ENCODE measurements around the gene FGFR3. TPM values are rescaled to one million over a fixed set of nuclear protein-coding genes. Genes with fewer than 3 reads are reported as not detected.
"Not testable (repeated sequence)": the region's sequence is repeated elsewhere in the genome, so short reads cannot be mapped to it uniquely, and the experiment has no call there.

Gene FGFR3
- total RNA-seq, 2 experiments from 2014 or later = 0.21 to 0.27 TPM

DNA sequence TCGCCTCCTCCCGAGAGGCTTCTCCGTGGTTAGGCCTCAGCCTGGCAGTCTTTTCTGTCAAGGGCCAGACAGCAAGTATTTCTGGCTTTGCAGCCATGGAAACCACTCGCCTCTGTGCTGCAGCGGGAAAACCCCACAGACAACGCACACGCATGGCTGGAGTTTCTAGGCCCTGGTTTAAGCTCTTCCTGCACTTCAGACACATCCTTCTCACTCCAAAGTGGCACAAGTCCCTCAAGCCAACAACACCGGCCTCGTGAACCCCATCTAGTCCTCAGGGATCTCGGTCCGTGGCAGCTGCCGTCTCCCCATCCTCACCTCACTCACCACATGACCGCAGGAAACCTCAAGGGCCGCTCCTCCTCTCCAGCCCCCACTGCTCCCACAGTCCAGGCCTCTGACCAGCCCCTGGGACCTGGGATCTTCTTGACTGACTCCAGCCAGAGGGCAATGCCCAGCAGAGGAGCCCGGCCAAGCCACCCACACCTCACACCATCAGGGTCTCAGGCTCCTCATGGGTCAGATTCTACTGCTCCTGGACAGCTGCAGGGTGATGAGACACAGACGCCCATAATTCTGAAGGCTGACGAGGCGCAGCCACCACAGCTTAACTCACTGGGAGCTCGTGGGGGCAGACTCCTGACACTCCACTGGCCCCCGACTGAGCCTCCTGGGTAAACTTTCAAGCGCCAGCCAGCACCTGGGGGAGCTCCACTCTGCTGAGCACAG lies 41.1 kb downstream of the FGFR3 start:
- intact Hi-C loops (cut with micrococcal nuclease) = no loop called here
- Mint-ChIP-seq H3K9me3 (no peaks in the 10 kb centered on the region), H3K27ac (no peak overlapping the region), H3K27me3 (no peaks in the 10 kb centered on the region), H3K4me3 (no peak overlapping the region), H3K4me1 (ENCODE audit: low read depth) (no peaks in the 10 kb centered on the region), H3K36me3 (peaks cover 39% of the 10 kb centered on the region)
- DNase-seq = no peak
- ChIA-PET CTCF (interaction anchor here (1.0 to 1.6 kb wide), 2 partner anchors 86 kb away, joined by 3 to 4 read pairs; no protein-coding TSS in a partner anchor), POLR2A (no interaction called here)

DNA sequence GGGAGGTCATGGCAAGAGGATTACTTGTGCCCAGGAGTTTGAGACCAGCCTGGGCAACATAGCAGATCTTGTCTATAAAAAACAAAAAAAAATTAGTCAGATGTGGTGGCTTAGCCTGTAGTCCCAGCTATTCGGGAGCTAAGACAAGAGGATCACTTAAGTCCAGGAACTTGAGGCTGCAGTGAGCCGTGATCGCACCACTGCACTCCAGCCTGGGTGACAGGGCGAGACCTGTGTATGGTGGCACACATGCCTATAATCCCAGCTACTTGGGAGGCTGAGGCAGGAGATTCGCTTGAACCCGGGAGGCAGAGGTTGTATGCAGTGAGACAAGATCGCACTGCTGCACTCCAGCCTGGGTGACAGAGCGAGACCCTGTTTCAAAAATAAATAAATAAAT lies 42.7 kb downstream of the FGFR3 start:
- H3K4me3 Mint-ChIP-seq; H3K9me3 Mint-ChIP-seq; POLR2A ChIA-PET; DNase-seq; H3K4me1 Mint-ChIP-seq (ENCODE audit: low read depth); H3K27ac Mint-ChIP-seq; intact Hi-C loops (cut with micrococcal nuclease); H3K27me3 Mint-ChIP-seq: not testable (repeated sequence)
- H3K36me3 Mint-ChIP-seq = peaks cover 33% of the 10 kb centered on the region
- CTCF ChIA-PET = interaction anchor here (0.5 to 1.2 kb wide), 4 partner anchors 64 to 763 kb away, joined by 3 to 5 read pairs (median 3); no protein-coding TSS in a partner anchor

DNA sequence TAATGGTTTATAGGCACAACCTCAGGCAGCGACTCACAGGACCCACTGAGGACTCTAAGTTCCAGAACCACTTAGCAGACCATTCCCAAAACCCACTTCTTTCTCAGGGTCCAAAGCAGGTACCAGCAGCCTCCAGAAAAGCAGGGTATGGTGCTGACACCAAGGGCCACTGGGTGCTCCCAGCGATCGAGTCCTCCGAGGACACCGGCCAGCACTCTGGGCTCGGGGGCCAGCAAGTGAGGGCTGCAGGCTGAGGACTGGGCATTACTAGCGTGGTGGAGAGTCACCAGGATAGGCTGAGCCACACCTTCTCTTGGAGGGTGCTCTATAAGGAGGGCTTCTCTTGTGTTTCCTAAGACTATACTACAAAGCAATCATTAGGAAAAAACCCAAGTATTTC lies 43.6 kb downstream of the FGFR3 start:
- H3K27ac Mint-ChIP-seq = no peak overlapping the region
- DNase-seq = no peak
- no peaks in the 10 kb centered on the region for H3K4me1 Mint-ChIP-seq (ENCODE audit: low read depth)
- no peaks in the 10 kb centered on the region for H3K27me3 Mint-ChIP-seq
- intact Hi-C loops (cut with micrococcal nuclease) = no loop called here
- H3K4me3 Mint-ChIP-seq = no peak overlapping the region
- peaks cover 34% of the 10 kb centered on the region for H3K36me3 Mint-ChIP-seq
- POLR2A ChIA-PET = no interaction called here
- CTCF ChIA-PET = interaction anchor here (1.2 kb wide), 1 partner anchor 88 kb away, joined by 3 read pairs; no protein-coding TSS in a partner anchor
- no peaks in the 10 kb centered on the region for H3K9me3 Mint-ChIP-seq

GRCh38 chr4:1837069-1837468 lies 44.0 kb downstream of the FGFR3 start:
- H3K36me3 Mint-ChIP-seq = peaks cover 34% of the 10 kb centered on the region
- H3K4me1 Mint-ChIP-seq (ENCODE audit: low read depth) = no peaks in the 10 kb centered on the region
- H3K9me3 Mint-ChIP-seq = no peaks in the 10 kb centered on the region
- H3K4me3 Mint-ChIP-seq = no peak overlapping the region
- intact Hi-C loops (cut with micrococcal nuclease) = no loop called here
- no peak overlapping the region for H3K27ac Mint-ChIP-seq
- no peaks in the 10 kb centered on the region for H3K27me3 Mint-ChIP-seq
- DNase-seq = no peak
- ChIA-PET POLR2A (no interaction called here), CTCF (no interaction called here)

GRCh38 chr4:1839282-1839681 lies 46.2 kb downstream of the FGFR3 start:
- ChIA-PET POLR2A (no interaction called here), CTCF (interaction anchor here (0.6 to 0.7 kb wide), 2 partner anchors 62 to 774 kb away, joined by 3 read pairs; no protein-coding TSS in a partner anchor)
- H3K36me3 Mint-ChIP-seq = peaks cover 32% of the 10 kb centered on the region
- intact Hi-C loops (cut with micrococcal nuclease) = no loop called here
- no peak overlapping the region for H3K4me3 Mint-ChIP-seq
- no peaks in the 10 kb centered on the region for H3K4me1 Mint-ChIP-seq (ENCODE audit: low read depth)
- no peaks in the 10 kb centered on the region for H3K9me3 Mint-ChIP-seq
- H3K27ac Mint-ChIP-seq = no peak overlapping the region
- DNase-seq = no peak
- H3K27me3 Mint-ChIP-seq = no peaks in the 10 kb centered on the region

DNA sequence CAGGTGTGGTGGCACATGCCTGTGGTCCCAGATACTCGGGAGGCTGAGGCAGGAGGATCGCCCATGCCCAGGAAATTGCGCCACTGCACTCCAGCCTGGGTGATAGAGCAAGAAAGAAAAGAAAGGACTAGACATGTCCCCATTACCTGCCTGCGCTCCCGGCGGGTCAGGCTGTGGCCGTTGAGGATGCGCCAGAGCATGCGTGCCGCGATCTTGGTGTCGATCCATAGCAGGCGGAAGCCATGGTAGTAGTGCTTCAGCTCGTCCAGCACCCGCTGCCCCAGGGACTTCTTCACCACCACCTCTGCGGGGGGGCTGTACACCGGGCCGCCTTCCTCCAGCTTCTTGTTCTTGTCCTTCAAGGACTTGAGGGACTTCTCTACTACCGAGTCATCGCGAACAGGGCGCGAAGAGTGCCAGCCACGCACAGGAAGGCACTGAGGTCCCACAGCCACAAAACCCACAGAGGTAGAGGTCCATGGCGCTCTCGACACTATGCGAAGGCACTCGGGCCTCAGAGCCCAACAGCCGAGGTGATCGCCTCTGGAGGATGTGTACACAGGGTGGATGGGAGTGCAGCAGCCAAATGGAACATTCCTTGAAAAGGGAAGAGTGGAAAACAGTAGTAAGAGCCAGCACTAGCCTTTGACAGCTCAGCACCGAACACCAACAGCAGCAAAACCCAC lies 48.3 kb downstream of the FGFR3 start:
- no peaks in the 10 kb centered on the region for H3K27me3 Mint-ChIP-seq
- peaks cover 26% of the 10 kb centered on the region for H3K36me3 Mint-ChIP-seq
- ChIA-PET CTCF (no interaction called here), POLR2A (no interaction called here)
- H3K27ac Mint-ChIP-seq = no peak overlapping the region
- no peak overlapping the region for H3K4me3 Mint-ChIP-seq
- no peaks in the 10 kb centered on the region for H3K4me1 Mint-ChIP-seq (ENCODE audit: low read depth)
- no peaks in the 10 kb centered on the region for H3K9me3 Mint-ChIP-seq
- no peak for DNase-seq
- intact Hi-C loops (cut with micrococcal nuclease) = no loop called here

DNA sequence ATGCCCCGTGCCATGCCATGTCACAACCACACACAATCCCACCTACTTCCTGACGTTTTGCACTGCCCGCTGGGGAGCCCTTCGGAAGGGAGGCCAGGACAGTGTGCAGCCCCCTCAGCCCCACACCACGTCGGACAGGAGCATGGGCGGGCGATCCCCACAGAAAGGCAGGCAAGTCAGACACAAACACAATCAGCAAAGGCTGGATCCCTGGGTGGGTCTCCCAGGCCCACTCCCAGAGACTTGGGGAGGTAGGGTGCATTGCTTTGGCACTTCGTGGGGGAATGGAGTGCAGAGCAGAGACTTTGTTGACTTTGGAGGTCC lies 48.8 kb downstream of the FGFR3 start:
- intact Hi-C loops (cut with micrococcal nuclease) = no loop called here
- H3K27me3 Mint-ChIP-seq = no peaks in the 10 kb centered on the region
- ChIA-PET CTCF (no interaction called here), POLR2A (no interaction called here)
- H3K4me1 Mint-ChIP-seq (ENCODE audit: low read depth) = no peaks in the 10 kb centered on the region
- no peak for DNase-seq
- H3K9me3 Mint-ChIP-seq = no peaks in the 10 kb centered on the region
- H3K36me3 Mint-ChIP-seq = peaks cover 29% of the 10 kb centered on the region
- no peak overlapping the region for H3K4me3 Mint-ChIP-seq
- no peak overlapping the region for H3K27ac Mint-ChIP-seq

DNA sequence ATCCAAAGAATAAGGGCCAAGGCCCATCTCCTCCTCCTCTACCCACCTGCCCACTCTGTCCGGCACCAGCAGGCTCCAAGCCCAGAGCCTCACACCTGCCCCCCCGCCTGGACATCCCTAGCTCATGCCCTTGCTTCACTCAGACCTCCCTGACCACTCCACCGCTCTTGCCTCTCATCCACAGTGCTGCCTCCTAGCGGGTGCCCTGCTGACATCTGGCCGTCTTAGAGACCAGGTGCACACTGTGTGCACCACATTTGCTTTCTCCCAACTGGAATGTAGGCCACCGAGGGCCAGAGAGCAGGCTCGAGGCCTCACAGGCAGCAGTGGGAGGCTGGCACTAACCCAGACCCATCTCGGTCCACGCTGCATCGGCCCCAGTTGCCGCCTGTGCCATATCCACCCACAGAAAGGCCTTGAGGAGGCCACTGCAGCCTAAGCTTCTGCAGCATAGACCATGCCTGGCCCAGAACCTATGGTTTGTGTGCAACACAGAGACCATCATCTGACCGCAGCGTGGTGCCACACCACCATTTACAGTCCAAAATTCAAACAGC lies 49.3 kb downstream of the FGFR3 start:
- Mint-ChIP-seq H3K9me3 (no peaks in the 10 kb centered on the region), H3K27ac (no peak overlapping the region)
- DNase-seq = no peak

GRCh38 chr4:1842993-1843448 lies 49.9 kb downstream of the FGFR3 start:
- Mint-ChIP-seq H3K4me3 (no peak overlapping the region), H3K27ac (no peak overlapping the region), H3K36me3 (peaks cover 29% of the 10 kb centered on the region), H3K27me3 (no peaks in the 10 kb centered on the region), H3K9me3 (no peaks in the 10 kb centered on the region), H3K4me1 (ENCODE audit: low read depth) (no peaks in the 10 kb centered on the region)
- intact Hi-C loops (cut with micrococcal nuclease) = no loop called here
- POLR2A ChIA-PET = no interaction called here
- CTCF ChIA-PET = interaction anchor here (0.7 kb wide), 1 partner anchor 95 kb away, joined by 3 read pairs; no protein-coding TSS in a partner anchor
- no peak for DNase-seq

More for the DNA sequence above, 49.3 kb downstream of the FGFR3 start:
- intact Hi-C loops (cut with micrococcal nuclease) = no loop called here
- peaks cover 29% of the 10 kb centered on the region for H3K36me3 Mint-ChIP-seq
- no peaks in the 10 kb centered on the region for H3K27me3 Mint-ChIP-seq
- POLR2A ChIA-PET = no interaction called here
- no peak overlapping the region for H3K4me3 Mint-ChIP-seq
- no peaks in the 10 kb centered on the region for H3K4me1 Mint-ChIP-seq (ENCODE audit: low read depth)
- CTCF ChIA-PET = no interaction called here

DNA sequence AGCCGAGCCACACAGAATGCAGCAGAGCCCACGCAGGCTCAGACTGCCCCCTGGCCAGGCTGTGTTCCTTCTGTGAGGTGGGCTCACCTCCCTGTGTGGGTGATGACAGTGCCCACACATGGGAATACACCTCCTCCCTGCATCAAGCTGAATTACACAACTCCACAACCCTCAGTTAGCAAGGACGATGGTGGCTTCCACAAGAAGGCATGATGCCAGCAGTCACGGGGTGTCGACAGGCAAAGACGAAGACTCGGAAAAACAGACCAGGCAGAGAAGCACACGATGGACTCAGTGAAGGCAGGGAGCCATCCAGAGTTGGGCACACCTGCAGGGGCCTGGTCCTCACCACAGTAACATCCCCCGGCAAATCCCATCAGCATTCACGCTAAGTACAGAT lies 50.8 kb downstream of the FGFR3 start:
- intact Hi-C loops (cut with micrococcal nuclease) = no loop called here
- Mint-ChIP-seq H3K36me3 (peaks cover 29% of the 10 kb centered on the region), H3K27ac (no peak overlapping the region), H3K9me3 (no peaks in the 10 kb centered on the region), H3K4me1 (ENCODE audit: low read depth) (no peaks in the 10 kb centered on the region), H3K27me3 (no peaks in the 10 kb centered on the region), H3K4me3 (no peak overlapping the region)
- no peak for DNase-seq
- ChIA-PET POLR2A (no interaction called here), CTCF (interaction anchor here (0.7 to 4.3 kb wide), 2 partner anchors 56 to 96 kb away, joined by 3 to 25 read pairs; no protein-coding TSS in a partner anchor)

DNA sequence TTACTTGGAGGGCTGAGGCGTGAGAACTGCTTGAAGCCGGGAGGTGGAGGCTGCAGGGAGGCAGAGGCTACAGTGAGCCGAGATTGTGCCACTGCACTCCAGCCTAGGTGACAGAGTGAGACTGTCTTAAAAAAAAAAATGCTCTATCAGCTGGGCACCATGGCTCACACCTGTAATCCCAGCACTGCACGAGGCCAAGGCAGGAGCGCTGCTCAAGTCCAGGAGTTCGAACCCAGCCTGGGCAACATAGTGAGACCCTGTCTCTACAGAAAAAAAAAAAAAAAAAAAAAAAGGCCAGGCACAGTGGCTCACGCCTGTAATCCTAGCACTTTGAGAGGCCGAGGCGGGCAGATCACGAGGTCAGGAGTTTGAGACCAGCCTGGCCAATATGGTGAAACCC lies 51.5 kb downstream of the FGFR3 start:
- H3K4me3 Mint-ChIP-seq; DNase-seq; H3K4me1 Mint-ChIP-seq (ENCODE audit: low read depth); POLR2A ChIA-PET; intact Hi-C loops (cut with micrococcal nuclease); H3K27ac Mint-ChIP-seq; H3K27me3 Mint-ChIP-seq; H3K9me3 Mint-ChIP-seq: not testable (repeated sequence)
- CTCF ChIA-PET = interaction anchor here (4.3 kb wide), 1 partner anchor 55 kb away, joined by 25 read pairs; no protein-coding TSS in a partner anchor
- peaks cover 24% of the 10 kb centered on the region for H3K36me3 Mint-ChIP-seq

GRCh38 chr4:1846580-1846979 lies 53.5 kb downstream of the FGFR3 start:
- no peak for DNase-seq
- H3K27ac Mint-ChIP-seq = no peak overlapping the region
- intact Hi-C loops (cut with micrococcal nuclease) = no loop called here
- CTCF ChIA-PET = interaction anchor here (4.3 kb wide), 1 partner anchor 53 kb away, joined by 25 read pairs; no protein-coding TSS in a partner anchor
- no peaks in the 10 kb centered on the region for H3K27me3 Mint-ChIP-seq
- peaks cover 10% of the 10 kb centered on the region for H3K4me1 Mint-ChIP-seq (ENCODE audit: low read depth)
- H3K36me3 Mint-ChIP-seq = peaks cover 19% of the 10 kb centered on the region
- POLR2A ChIA-PET = no interaction called here
- H3K4me3 Mint-ChIP-seq = no peak overlapping the region
- no peaks in the 10 kb centered on the region for H3K9me3 Mint-ChIP-seq

Data from activated CD4-positive, alpha-beta memory T cell treated with anti-CD3 and anti-CD28 coated beads for 36 hours (primary cell).